Iris pigment epithelial cell (primary cell): ENCODE data around the gene BRPF1.

Experiments
- DNase-seq: peaks from one replicate; pipeline ENCODE4 v3.0.0-alpha.2; 2011; ENCODE audit warnings: low read depth

BRPF1 gene, protein sequence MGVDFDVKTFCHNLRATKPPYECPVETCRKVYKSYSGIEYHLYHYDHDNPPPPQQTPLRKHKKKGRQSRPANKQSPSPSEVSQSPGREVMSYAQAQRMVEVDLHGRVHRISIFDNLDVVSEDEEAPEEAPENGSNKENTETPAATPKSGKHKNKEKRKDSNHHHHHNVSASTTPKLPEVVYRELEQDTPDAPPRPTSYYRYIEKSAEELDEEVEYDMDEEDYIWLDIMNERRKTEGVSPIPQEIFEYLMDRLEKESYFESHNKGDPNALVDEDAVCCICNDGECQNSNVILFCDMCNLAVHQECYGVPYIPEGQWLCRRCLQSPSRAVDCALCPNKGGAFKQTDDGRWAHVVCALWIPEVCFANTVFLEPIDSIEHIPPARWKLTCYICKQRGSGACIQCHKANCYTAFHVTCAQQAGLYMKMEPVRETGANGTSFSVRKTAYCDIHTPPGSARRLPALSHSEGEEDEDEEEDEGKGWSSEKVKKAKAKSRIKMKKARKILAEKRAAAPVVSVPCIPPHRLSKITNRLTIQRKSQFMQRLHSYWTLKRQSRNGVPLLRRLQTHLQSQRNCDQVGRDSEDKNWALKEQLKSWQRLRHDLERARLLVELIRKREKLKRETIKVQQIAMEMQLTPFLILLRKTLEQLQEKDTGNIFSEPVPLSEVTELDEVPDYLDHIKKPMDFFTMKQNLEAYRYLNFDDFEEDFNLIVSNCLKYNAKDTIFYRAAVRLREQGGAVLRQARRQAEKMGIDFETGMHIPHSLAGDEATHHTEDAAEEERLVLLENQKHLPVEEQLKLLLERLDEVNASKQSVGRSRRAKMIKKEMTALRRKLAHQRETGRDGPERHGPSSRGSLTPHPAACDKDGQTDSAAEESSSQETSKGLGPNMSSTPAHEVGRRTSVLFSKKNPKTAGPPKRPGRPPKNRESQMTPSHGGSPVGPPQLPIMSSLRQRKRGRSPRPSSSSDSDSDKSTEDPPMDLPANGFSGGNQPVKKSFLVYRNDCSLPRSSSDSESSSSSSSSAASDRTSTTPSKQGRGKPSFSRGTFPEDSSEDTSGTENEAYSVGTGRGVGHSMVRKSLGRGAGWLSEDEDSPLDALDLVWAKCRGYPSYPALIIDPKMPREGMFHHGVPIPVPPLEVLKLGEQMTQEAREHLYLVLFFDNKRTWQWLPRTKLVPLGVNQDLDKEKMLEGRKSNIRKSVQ (N-terminal part only)

DNA sequence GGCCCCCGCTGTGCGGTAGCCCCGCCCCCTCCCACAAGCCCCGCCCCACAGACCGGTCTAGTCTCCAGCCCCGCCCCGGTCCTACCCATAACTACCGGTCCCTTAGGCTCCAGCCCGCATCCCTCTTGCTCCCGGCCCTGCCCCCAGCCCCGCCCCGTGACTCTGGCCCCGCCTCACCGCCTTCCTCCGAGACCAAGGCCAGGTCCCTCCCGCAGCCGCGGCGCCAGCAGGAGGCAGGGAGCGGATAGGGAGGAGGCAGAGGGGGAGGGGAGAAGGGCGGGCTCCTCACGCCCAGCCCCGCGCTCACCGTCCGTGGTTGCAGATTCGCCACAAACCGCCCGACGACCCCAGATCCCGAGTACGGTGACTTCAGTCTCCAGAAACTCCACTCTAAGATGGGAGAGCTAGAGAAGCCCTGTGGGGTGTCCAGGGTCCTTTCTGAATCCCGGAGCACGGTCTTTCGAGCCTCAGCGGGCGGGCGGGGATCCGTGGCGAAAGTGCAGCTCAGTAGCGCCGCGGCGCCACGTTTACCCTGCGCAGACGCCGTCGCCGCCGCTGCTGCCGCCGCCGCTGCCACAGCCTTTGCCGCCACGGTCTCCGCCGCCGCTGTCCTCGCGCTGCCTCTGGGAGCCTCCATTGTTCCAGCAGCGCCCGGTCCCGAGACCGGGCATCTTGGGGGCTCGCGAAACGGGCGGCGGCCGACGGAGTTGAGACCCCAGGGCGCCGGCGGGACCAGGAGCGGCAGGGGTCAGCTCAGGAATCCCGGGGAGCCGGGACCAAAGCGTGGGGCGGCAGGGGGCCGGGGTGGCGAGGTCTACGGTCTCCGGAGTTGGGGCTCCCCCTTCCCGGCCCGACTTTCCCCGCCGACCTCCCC is at the start of gene BRPF1:
TSS of gene BRPF1 (plus strand) at position 530 of the 874 bp plus-strand sequence. CDS start 2,406 bp downstream, outside the sequence.
- DNase-seq, result peak; percentile 100

DNA sequence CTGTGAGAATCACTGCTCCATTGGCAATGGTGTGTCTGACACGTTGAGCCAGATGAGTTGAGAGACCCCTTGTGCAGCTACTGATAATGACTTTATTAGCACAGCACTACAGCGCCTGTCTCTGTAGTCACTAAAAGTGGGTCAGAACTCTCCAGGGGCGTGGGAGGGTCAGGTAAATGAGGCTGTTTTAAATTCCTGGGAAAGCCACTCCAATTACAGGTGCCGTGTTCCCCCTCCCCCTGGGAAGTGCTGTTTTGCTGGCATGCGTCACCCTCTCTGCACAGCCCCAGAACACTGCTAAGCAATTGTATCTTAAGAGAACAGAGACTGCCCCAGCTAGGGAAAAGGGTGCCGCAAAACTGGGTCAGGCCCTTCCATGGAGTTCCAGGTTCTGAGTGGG is 49.4 kb upstream of the BRPF1 start:
- DNase-seq, result no peak

DNA sequence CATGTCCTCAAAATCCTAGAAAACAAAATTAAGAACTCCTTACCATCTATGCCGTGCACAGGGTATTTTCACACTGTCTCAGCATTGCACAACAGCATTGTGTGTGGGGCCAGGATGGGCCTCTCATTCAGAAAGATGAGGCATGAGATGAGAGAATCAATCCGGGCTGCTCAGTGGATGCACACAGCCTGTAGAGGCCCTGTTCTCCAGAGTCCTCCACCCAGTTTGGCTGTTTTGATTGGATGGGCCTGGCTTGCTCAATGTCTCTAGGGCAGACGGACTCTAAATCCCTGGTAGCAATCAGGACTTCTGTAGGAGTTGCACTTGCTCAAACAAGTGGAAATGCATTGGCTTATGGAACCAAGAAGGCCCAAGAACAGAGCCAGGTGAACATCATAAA is 48.1 kb upstream of the BRPF1 start:
- DNase-seq, result no peak

DNA sequence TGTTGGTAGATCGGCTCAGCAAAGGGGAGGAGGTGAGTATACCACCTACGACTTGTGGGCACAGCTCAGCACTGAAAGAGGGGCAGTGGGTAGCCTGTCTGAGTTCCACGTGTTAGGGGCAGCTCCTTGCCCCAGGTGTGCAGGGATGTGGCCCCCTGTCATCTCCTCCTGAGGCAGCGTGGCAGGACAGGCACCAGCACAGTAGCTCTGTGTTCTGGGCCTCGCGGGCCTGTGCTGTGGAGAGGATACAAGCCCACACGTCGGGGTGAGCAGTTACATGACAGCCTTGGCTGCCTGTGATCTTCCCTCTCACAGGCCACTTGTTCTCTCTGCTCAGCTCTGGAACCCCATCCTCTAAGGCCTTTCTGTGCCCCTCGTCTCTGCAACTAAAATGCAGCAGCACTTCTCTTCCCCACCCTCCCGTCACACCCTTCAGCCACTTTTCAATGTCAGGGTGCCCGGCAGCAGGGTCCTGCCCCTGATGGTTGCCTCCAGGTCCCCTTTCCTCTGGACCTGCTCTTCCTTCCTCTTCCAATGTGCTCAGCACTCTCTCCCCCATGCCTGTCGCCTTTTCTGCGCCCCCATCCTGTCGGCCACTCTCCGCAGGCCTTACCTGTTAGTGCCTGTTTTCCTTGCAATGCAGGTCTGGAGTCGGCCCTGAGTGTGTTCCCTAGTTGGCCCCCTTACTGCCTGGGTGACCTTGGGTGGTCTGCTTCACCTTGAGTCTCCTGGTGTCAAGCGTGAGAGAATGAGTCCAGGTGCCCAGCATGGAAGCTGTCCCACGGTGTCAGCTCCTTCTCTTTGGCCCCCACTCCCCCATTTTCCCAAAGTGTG is 46.1 kb upstream of the BRPF1 start:
- DNase-seq, result no peak

DNA sequence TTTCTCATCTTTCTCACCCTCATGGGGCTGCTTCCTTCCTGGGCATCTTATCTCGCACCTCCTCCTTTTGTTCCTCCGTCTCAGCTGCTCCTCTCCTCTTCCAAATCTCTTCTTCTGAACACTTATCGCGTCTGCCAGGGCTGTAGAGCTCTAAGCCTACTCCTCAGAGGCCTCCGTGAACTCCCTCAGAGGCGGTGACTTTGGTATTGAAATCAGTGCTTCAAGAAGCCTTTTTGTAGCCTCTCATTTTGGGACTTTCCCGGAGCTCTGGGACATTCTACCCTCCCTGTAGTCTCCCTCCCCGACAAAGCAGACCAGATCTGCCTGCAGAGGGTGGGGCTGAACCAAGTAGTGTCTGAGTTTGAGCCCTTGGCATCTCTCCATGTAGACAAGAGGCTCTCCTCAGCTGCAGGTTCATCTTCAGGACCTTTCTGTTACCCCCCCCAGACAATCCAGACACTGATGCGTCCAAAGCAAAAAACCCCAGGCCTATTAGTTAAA is 45.4 kb upstream of the BRPF1 start:
- no peak for DNase-seq

DNA sequence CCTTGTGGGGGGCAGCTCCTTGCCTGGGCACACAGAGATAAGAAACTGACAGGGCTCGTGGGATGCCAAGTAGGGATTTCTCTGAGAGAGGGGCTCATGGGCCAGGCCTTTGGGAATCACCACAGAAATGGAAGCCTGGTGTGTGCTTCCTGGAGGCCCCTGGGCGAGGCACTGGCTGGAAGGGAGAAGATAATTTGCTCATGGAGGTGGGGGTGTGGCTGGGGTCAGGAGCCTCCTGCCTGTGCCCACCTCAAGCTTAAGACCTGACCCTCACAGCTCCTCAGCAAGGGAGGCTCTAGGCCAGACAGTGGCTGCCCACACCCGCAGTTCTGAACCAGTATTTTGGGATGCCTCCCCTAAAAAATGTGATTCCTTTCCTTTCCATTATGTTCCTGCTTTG is 44.8 kb upstream of the BRPF1 start:
- DNase-seq, result no peak

DNA sequence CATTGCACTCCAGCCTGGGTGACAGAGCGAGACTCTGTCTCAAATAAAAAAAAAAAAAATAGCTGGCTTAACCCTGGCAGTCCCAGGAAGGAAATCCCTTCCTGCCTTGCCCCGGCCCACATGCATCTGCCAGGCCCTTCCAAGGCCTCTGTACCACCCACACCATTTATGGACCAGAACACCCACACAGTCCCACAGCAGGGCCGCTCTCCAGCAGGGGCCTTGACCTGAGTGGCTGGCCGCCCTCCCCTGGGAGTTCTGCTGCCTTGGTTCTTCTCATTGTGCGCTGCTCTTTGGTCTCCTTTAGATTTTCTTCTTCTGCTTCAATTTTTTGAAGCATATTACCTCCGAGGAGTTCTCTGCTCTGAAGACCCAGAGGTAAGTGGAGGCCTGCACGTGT is 44.0 kb upstream of the BRPF1 start:
- DNase-seq, result no peak

DNA sequence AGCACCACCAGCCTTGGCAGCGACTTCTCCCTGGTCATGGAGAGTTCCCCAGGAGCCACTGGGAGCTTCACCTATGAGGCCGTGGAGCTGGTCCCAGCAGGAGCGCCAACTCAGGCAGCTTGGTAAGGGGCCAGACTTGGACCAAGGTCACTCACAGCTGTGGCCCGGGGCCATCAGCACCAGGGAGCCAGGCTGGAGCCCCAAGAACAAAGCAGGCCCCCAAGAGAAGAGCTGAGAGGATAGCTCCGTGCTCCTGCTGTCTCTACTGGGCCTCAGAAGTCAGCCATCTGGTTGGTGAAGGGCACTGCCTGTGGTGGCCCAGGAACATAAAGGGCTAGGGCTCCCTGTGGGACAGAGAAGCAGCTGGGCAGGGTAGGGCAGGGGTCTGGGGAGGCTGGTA is 42.6 kb upstream of the BRPF1 start:
- DNase-seq, result no peak

DNA sequence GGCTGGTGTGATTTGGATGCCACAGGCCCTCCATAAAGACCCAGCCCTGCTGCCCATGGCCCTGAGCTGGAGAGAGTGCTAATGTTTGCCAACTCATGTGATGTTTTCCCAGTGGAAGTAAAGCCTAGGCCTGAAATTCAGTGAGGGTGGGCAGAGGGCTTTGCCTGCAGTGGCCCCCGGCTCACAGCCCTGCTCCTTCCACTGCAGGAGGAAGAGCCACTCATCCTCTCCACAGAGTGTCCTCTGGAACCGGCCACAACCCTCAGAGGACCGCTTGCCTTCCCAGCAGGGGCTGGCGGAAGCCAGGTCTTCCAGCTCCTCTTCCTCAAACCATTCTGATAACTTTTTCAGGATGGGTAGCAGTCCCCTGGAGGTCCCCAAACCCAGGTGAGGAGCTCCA is 41.8 kb upstream of the BRPF1 start:
- no peak for DNase-seq

DNA sequence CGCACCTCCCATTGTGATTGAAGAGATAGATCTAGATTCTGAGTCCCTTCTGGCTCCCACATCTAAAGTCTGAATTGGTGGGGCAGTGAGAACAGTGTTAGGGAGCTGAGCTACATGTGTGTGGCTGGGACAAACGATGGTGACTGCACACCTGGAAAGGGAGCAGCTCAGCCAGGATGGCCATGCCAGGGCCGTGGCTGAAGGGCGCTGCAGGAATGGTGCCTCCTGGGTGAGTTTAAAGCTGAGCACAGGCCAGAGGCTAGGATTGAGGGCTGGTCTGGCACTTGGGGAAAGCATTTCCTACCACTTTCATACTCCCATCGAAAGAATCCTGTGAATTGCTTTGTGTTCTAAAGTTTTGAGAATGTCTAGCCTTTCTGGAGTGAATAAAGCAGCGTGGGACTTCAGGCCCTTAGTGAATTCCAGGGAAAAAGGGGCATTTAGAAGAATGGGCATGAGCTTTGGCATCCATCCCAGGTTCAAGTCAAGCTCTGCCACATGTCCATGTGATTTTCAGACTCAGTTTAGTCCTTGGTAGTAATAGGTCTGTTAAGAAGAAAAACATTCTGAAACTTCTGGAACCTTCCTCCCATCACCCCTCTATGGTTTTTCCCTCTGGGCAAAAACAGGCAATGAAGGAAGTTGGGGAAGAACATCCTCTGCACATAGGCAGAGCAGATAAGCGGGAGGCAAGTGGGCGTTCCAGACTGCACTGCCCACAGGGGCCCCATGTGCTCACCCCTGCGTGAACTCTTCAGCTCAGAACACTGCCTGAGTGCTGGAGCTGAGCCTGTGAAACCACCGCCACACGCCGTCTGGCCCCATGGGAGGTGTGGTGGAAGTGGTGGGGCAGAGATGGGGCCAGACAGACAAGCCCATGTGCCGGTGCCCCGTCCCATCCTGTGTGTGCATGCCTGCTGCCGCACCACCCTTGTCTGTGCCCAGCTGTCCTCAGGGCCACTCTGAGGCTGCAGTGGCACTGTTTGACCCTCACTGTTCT is 40.8 kb upstream of the BRPF1 start:
- DNase-seq, result peak; percentile 80

DNA sequence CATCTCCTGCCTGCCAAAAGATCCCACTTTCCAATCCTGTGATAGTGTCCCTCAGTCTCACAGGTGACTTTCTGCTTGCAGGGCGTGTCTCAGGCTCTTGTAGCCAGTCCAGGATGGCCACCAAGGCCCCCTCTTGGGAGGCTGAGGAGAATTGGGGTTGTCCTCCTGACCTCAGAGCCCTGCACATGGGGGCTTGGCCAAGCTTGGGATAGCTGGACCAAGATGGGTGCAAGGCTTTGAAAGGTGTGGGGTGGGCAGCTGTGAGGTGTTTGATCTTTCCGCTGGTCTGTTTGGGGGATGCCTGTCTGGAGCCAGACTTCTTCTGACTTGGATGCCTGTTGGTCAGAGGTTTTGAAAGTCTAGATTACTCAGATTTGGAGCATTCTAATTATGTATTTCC is 39.9 kb upstream of the BRPF1 start:
- DNase-seq, result no peak

DNA sequence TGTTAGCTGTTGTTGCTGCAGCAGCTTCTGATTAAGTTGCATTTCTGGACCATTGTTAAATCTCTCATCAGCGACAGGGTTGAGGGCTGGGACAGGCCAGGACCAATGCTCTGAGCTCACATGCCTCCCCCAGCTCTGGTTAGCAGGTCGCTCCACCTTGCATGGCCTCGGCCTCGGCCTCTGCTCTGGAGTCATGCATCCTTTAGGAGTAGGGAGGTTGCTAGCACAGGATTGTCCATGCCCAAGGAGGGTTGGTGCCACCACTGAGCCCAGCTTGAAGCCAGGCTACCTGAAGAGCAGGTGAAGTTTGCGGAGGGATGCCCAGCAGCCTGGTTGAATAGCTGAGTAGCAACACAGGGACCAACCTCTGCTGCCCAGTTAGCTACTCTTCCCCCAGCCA is 39.1 kb upstream of the BRPF1 start:
- no peak for DNase-seq

DNA sequence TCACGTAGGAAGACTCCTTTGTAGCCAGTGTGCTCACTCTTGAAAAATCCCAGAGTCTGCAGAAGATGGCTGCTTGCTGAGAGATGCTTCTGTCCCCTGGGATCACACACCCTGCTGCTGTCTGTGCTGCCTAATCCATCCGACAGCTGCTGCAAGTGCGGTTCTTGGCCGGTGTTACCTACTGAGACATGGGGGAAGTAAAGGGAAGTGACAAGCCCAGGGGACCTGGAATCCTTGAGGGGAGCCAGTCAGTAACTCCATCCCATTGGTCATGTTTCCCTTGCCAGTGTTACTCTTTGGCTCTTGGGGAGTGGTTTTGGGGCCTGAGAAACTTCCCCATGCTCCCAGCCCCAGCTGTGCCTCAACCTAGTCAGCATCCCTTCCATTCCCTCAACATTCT is 36.2 kb upstream of the BRPF1 start:
- DNase-seq, result no peak

DNA sequence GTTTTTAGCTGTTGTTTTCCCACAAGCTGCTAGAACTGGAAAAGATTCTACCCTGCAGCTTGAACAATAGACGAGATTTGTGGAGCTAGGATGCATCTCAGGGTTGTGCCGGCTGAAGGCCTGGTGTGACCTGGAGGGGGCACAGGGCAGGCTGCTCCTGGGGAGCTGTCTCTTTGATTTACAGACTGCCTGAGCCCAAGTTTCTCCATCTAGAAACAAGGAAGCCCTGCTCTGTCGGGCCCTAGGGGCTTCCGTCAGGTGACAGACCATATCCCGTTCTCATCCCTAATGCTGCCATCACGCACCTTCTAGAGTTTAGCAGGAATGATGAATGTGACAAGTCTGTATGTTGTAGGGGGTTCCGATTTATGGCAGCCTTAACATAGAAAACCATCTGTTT is 35.8 kb upstream of the BRPF1 start:
- no peak for DNase-seq

DNA sequence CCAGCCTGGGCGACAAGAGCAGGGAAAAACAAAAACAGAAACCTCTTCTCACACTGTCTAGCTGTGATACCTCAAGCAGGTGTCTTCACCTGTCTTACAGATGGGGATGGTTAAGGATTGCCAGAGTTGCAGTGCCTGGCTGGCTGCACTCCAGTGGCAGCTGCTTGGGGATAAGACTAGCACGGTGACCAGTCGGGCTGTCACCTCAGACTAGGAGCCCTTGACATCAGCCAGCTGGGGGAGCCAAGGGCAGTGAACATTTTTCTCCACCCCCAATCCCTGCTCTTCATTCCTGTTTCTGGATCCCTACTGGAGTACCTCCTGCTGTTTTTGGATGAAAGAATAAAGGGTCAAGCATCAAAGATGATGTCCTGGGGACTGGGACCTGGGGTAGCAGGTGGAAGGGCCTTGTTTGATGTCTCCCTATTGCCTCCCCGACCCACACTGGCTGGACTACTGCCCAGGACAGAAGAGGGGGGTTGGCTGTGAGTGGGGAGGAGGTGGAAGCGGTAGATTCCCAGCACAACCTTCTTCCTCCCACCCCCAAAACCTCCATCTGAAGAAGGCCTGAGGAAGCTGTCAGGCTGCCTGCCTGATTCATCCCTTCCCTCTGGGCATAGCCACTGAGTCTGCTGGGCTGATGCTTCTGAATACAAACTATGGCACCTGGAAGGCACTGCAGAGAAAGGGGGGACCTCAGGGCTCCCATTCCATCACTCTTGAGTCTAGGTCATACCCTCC is 34.9 kb upstream of the BRPF1 start:
- no peak for DNase-seq

DNA sequence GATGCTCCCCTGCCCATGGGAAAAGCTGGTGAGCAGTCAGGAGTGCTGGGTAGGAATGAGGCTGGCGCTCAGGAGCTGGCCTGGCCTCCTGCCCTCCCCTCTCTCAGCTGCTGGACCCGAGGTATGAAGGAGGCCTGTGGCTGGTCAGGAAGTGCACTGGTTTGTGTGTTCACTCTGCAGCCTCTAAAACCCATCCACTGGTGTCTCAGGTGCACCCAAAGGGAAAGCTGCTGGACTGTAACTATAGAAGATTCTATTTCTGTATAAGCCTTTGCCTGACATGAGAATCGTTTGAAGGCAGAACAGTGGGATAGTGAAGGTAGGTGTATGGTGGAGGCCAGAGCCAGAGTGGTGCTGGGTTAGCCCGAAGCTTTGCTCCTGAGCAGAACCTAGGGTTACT is 33.6 kb upstream of the BRPF1 start:
- DNase-seq, result no peak

DNA sequence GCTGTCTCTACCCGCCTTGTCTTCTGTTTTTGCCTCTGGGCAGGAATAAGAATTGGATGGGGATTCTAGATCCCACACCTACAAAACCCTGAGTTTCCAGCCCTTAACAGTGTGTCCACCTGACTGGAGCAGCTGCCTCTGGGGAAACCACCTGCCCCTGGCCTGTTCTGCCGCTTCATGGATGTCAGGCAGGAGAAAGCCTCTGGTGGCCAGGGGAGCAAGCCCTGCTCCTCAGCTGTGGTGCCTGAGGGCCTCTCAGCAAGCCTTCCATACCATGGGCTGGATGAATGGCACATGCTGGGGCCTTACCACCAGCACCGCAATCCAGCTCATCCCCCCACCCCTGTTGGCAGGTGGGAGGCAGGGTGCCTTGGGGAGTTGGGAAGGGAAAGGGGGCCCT is 33.2 kb upstream of the BRPF1 start:
- no peak for DNase-seq

DNA sequence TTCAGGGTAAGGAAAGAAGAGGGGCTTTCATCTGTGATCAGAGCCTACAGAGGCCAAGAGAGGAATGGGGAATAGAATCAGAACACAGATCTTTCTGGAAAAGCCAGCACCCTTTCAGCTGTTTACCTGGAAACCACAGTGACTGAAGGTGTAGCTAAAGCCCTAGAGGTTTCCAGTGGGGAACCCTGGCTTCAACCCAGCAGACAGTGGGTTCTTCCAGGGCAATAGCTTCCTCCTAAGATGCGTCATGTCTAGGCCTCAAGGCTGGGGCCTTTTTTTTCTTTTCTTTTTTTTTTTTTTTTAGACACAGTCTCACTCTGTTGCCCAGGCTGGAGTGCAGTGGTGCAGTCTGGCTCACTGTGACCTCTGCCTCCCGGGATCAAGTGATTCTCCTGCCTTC is 31.0 kb upstream of the BRPF1 start:
- DNase-seq, result no peak

DNA sequence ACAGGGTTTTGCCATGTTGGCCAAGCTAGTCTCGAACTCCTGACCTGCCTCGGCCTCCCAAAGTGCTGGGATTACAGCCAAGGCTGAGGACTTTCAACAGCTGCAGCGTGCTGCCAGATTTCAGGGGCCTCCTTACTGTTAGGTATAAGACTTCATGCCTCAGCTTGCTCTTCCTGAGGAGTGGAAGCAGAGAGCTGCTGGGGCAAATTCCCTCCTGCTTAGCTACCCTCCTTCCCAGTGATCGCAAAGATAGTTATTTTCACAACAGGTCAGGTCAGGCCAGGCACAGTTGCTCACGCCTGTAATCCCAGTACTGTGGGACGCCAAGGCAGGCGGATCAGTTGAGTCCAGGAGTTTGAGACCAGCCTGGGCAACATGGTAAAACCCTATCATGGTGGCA is 30.5 kb upstream of the BRPF1 start:
- no peak for DNase-seq
